ENCODE measurements around the gene ODAD4.

ODAD4 gene

GRCh38 chr17:41972571-41973407, 42.4 kb downstream of the ODAD4 start:
- no peak for DNase-seq

DNA sequence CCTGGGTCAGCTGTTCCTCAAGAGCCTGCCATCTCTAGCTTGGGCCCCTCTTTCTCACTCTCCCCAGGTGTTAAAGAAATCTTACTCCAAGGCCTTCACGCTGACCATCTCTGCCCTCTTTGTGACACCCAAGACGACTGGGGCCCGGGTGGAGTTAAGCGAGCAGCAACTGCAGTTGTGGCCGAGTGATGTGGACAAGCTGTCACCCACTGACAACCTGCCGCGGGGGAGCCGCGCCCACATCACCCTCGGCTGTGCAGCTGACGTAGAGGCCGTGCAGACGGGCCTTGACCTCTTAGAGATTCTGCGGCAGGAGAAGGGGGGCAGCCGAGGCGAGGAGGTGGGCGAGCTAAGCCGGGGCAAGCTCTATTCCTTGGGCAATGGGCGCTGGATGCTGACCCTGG, 43.0 kb downstream of the ODAD4 start:
- DNase-seq, result no peak

DNA sequence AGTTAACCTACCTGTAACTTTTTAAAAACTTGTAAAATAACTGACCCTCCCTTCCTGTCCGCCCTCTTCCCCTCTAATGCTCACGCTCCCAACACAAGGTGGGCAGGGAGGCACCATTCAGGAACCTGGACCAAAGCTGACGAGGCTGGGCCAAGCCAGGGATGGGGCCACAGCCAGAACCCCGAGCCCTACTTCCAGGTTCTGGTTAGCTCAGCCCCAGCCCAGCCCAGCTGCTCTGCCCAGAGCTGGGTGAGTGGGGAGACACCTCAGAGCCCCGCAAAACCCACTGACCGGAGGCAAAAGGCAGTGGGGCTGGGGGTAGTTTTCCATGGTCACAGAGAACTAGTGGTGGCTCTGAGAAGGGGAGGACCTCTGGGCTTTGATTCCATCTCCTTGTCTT, 43.6 kb downstream of the ODAD4 start:
- no peak for DNase-seq

DNA sequence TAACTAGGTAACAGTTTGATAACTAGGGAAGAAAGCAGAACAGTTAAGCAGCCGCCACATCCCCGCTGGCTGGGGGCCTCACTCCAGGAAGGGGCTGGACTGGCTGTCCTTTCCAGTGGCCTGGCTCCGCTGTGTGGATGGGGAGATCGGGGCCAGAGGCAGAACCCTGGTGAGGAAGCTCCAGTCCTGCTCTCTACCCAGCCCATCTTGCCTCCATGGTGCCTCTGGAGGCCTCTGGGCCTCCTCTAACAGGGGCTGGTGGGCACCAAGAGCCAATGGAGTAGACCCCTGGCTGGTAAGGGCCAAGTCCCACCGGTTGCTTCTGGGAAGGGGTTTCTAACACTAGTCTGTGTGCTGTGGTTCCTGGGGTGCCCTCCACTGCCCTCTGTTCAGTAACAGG, 44.2 kb downstream of the ODAD4 start:
- DNase-seq, result no peak

- no peak for DNase-seq
These were observed 45.0 kb downstream of the ODAD4 start for GRCh38 chr17:41975099-41976083.

- DNase-seq, result no peak
These were observed 45.8 kb downstream of the ODAD4 start for GRCh38 chr17:41976142-41976768.

- DNase-seq, result no peak
These were observed 47.6 kb downstream of the ODAD4 start for GRCh38 chr17:41977991-41978390.

GRCh38 chr17:41982026-41982760, 51.8 kb downstream of the ODAD4 start:
- no peak for DNase-seq

- no peak for DNase-seq
These were observed 54.0 kb downstream of the ODAD4 start for GRCh38 chr17:41984454-41984853.

GRCh38 chr17:41985919-41986318, 55.5 kb downstream of the ODAD4 start:
- no peak for DNase-seq

- DNase-seq, result no peak
These were observed 56.2 kb downstream of the ODAD4 start for GRCh38 chr17:41986634-41987033.

- DNase-seq, result no peak
These were observed 57.2 kb downstream of the ODAD4 start for GRCh38 chr17:41987642-41988041.

DNA sequence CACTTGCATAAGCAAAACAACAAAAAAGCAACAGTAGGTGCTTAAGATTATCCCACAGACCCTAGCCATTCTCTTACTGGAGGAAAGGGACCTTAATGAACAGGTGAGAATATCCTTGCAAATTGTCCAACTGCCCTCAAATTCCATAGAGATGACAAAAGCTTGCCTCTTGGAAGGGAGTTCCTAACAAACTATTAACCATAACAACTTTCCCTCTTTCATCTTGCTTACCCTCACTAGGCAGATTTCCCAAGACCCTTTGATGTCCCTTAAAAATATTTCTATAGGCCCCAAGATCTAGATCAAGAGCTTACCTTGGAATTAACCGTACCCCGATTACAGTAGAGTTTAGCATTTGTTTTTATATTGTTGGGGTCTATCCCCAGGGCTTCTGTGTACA, 58.0 kb downstream of the ODAD4 start:
- no peak for DNase-seq

DNA sequence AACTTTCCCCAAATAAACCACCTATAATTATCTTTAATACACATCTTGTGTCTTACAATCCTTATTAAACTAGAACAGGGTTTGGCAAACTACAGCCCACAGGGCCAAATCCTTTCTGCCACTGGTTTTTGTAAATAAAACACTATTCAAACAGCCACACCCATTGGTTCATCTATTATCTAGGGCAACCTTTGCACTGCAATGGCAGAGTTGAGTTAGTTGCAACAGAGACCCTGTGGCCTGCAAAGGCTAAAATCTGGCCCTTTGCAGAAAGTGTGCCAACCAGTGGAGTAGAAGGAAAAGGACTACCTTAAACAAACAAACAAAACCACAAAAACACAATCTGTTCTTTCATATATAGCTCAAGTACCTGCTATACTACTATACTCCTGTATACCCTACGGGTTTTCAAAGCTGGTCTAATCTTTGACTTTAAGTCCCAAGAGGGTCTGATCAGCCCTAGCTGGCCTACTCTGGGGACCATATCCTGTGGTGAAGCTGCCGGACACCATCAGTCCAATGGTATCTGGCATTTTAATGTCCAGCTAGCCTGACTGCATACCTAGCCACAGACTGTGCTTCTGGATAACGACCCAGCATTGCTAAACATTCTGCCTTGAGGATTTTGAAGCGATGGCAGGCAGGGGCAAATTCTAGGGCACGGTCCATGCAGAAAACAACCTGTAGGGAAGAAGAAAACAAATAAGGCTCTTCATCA, 59.4 kb downstream of the ODAD4 start:
- DNase-seq, result no peak

DNA sequence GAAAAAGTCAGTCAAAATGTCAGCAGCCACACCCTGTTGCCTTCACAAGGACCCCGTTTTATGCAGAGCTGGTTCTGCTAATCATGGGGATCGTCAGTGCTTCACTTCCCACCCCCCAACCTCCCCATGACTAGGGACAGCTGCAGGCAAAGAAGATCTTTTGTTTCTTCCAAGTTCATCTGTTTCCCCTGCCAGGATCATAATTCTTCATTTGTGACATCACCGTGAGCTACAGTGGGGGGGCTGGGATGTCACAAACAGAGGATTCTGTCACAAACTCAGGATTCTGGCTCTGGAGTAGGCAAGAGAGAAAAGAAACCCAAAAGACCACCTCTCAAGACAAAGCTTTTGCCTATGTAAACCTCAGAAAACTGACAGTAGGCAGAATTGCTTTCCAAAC, 62.2 kb downstream of the ODAD4 start:
- DNase-seq, result no peak

- DNase-seq, result no peak
These were observed 66.4 kb downstream of the ODAD4 start for GRCh38 chr17:41996855-41997164.

DNA sequence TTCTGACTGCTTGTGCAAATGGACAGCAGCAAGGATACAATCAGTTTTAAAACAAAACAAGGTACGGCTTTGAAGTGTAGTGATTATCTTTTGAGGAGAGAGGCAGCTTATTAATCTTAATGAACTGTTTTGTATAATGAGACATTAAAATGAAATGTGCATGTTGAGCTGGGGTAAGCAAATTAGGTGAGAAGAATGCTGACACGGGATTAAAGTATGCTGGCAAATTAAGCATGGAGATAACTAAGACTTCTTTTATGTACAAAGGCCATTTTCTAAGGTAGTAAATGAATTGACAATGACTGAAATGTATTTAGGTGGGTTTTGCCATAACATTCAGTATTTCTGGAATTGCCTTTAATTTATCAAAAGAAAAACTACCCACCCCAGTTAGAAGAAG, 68.1 kb downstream of the ODAD4 start:
- no peak for DNase-seq

- DNase-seq, result no peak
These were observed 70.2 kb downstream of the ODAD4 start for GRCh38 chr17:42000413-42001133.

GRCh38 chr17:42001729-42002128, 71.3 kb downstream of the ODAD4 start:
- DNase-seq, result no peak

DNA sequence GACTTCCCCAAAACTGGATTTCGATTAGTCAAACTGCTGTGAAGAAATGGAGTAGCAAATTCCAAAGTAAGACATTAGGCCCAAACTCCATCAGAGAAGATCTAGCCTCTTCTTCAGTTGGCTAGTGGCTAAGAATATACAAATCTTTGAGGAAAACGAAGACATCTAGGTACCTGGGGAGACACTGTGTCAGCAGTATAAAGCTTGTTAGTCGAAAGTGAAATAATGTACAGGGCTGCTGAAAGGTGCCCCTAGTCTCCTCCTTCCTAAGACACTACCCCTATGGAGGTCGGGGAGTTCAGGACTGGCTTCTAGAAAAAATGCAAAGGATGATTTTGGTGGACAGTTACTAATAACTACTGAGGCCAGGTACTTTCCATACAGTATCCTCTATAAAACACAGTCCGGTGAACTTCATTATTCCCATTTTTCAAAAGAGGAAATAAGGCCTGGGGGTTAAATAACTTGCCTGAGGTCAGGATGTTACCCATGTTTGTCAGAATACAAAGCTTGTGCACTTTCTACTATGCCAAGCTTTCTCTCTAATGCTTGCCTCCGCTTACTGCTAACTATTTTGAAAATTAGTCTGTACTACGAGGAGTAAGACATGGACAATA, 71.9 kb downstream of the ODAD4 start:
- DNase-seq, result no peak
